ENCODE results near the gene POLG2.
A peak's percentile ranks its signal among the peaks of the same experiment; 100 is the strongest.

POLG2 gene

DNA sequence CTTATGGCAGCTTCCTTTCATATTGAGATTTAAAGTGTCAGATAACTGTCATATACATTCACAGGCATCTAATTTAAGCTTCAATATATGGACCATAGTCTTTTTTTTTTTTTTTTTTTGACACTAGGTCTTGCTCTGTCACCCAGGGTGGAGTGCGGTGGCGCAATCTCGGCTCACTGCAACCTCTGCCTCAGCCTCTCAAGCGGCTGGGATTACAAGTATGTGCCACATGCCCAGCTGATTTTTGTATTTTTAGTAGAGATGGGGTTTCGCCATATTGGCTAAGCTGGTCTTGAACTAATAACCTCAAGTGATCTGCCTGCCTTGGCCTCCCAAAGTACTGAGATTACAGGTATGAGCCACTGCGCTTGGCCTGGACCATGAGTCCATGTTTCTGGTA, 23.5 kb upstream of the POLG2 start:
- Mint-ChIP-seq H3K36me3 (ENCODE audit: insufficient read depth) (peaks cover 78% of the 10 kb centered on the region), H3K4me1 (ENCODE audit: low read depth in 2 of 2) (peaks cover 2 to 6% of the 10 kb centered on the region in 2 donors)

DNA sequence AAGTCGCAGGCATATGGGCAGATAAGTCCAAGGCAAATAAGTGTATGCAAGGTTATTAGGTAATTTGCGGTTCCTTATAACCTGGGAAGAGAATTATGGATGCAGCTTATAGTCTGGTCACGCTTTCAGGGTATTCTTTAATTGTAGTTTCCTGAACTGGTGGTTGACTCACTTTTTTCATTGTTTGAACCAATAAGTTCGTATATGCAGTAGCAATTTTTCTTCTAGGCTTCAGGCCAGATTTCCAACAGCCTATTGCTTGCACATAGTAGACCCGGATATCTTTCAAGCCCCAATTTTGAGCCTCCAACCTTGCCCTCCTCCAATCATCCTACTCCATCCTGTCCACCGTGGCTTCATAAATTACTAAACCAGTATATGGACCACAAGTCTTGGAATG, 22.7 kb upstream of the POLG2 start:
- no peak overlapping the region for H3K4me3 Mint-ChIP-seq
- peaks cover 7 to 11% of the 10 kb centered on the region in 2 donors for H3K4me1 Mint-ChIP-seq (ENCODE audit: low read depth in 2 of 2)
- peaks cover 78% of the 10 kb centered on the region for H3K36me3 Mint-ChIP-seq (ENCODE audit: insufficient read depth)

More for the DNA sequence above, 23.5 kb upstream of the POLG2 start:
- ATAC-seq (replicated peaks) (no peak), DNase-seq (no peak)
- no peak overlapping the region for H3K27ac Mint-ChIP-seq
- no peak overlapping the region for H3K4me3 Mint-ChIP-seq
- H3K9me3 Mint-ChIP-seq = no peaks in the 10 kb centered on the region
- no peaks in the 10 kb centered on the region for H3K27me3 Mint-ChIP-seq

DNA sequence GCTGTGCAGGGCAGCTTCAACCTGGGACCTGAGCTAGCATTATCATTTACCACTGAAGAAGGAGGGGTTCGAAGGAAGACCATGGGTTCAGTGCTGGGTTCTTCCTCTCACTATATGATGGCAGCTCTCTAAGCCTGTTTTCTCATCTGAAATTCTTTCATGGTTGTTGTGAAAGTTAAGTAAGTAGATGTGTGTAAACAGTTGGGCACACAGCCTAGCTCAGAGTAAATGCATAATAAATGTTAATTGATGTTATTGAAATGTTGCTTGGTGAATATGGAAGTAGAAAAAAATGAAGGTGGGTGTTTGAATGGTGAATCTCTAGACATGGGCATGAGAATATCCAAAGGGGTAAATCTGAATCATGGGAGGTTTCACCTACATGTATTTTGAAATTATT, 19.0 kb upstream of the POLG2 start:
- DNase-seq (no peak), ATAC-seq (replicated peaks) (no peak)
- Mint-ChIP-seq H3K9me3 (no peaks in the 10 kb centered on the region), H3K27me3 (no peaks in the 10 kb centered on the region), H3K36me3 (ENCODE audit: insufficient read depth) (peaks cover 76% of the 10 kb centered on the region), H3K4me1 (ENCODE audit: low read depth in 2 of 2) (peaks cover 7 to 18% of the 10 kb centered on the region in 2 donors), H3K4me3 (no peak overlapping the region), H3K27ac (peak overlapping the region in 1 of 2 donors; percentile 15)

More for the DNA sequence above, 22.7 kb upstream of the POLG2 start:
- Mint-ChIP-seq H3K9me3 (no peaks in the 10 kb centered on the region), H3K27me3 (no peaks in the 10 kb centered on the region), H3K27ac (no peak overlapping the region)
- ATAC-seq (replicated peaks) (no peak), DNase-seq (no peak)

DNA sequence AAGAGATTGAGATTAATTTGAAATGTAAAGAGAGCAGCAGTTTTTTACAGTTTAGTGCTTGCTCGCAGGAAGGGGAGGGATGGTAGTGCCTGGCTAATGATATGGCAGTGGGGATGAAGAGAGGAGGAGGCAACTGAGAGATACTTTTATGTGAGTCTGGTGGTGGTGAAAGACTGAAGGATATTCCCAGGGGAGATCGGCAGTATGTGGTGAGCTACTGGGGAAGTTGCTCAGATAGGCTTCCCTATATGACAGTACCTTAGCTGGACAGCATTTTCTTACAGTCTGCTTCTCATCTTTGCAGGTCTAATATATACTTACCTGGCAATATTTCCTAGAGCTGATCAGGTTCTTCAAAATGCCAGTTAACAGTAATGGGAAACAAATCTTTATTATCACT, 18.6 kb upstream of the POLG2 start:
- H3K36me3 Mint-ChIP-seq (ENCODE audit: insufficient read depth) = peaks cover 81% of the 10 kb centered on the region
- H3K9me3 Mint-ChIP-seq = no peaks in the 10 kb centered on the region
- no peak for ATAC-seq (replicated peaks)
- peaks cover 7 to 18% of the 10 kb centered on the region in 2 donors for H3K4me1 Mint-ChIP-seq (ENCODE audit: low read depth in 2 of 2)
- H3K27me3 Mint-ChIP-seq = no peaks in the 10 kb centered on the region
- peak overlapping the region in 1 of 2 donors; percentile 15 for H3K27ac Mint-ChIP-seq
- DNase-seq = no peak
- no peak overlapping the region for H3K4me3 Mint-ChIP-seq

DNA sequence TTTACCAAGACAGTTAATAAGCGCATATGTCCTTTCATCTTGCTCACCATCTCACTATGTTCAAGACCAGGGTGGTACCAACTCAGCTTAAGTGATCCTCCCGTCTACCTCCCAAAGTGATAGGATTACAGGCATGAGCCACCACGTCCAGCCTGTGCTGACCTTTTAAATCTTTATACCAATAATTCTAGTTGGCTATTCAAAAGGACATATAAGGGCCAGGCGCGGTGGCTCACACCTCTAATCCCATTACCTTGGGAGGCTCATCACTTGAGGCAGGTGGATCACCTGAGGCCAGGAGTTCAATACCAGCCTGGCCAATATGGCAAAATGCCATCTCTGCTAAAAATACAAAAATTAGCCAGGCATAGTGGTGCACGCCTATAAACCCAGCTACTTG, 12.3 kb upstream of the POLG2 start:
- Mint-ChIP-seq H3K27me3 (no peaks in the 10 kb centered on the region), H3K4me3 (peak overlapping the region; percentile 25 to 37), H3K27ac (no peak overlapping the region), H3K9me3 (no peaks in the 10 kb centered on the region), H3K4me1 (ENCODE audit: low read depth in 2 of 2) (peaks cover 22 to 35% of the 10 kb centered on the region in 2 donors), H3K36me3 (ENCODE audit: insufficient read depth) (peaks cover 73% of the 10 kb centered on the region)
- DNase-seq (no peak), ATAC-seq (replicated peaks) (no peak)

DNA sequence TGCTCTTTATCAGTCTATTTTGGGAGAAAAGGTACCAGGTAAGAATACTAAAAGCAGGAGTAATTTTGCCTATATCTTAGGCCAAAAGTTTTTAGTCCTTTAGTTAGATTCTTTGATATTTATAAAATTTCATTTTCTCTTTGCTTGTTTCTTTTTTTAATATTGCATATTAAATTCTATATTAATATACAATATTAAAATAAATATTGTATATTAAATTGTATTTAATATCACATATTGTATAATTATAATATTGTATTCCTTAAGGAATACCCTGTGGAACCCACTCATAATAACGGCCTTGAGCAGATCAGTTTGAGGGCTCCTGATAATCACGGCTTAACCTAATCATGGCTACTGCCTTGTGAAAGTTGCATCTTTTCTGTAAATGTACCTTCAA, 11.8 kb upstream of the POLG2 start:
- DNase-seq (no peak), ATAC-seq (replicated peaks) (no peak)
- Mint-ChIP-seq H3K27me3 (no peaks in the 10 kb centered on the region), H3K4me1 (ENCODE audit: low read depth in 2 of 2) (peaks cover 22 to 37% of the 10 kb centered on the region in 2 donors), H3K9me3 (no peaks in the 10 kb centered on the region), H3K36me3 (ENCODE audit: insufficient read depth) (peaks cover 73% of the 10 kb centered on the region), H3K27ac (peak overlapping the region in 1 of 2 donors; percentile 76), H3K4me3 (peak overlapping the region; percentile 25 to 98)

DNA sequence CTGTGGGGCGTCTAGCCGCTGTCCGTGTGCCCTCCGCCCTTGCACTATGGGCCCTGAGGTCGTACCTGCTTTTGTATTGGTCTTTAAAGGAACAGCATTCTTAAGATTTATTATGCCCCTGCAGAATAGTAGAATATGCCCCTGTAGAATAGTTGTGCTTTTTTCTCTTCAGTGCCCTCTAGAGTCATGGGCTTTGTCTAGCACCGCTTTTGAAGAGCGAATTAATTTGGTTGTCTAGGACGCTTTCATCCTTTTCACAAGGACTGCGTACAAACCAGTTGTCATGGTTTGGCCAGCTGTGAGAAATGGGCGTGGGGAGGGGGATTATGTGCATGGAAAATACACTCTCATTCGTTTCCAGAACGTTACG, 10.5 kb upstream of the POLG2 start:
- DNase-seq (peak in 1 of 3 experiments; percentile 32), ATAC-seq (replicated peaks) (peak; percentile 37)
- Mint-ChIP-seq H3K36me3 (ENCODE audit: insufficient read depth) (peaks cover 75% of the 10 kb centered on the region), H3K9me3 (no peaks in the 10 kb centered on the region), H3K27me3 (no peaks in the 10 kb centered on the region), H3K27ac (peak overlapping the region; percentile 99), H3K4me3 (peak overlapping the region; percentile 98 to 99), H3K4me1 (ENCODE audit: low read depth in 2 of 2) (peaks cover 31 to 43% of the 10 kb centered on the region in 2 donors)

DNA sequence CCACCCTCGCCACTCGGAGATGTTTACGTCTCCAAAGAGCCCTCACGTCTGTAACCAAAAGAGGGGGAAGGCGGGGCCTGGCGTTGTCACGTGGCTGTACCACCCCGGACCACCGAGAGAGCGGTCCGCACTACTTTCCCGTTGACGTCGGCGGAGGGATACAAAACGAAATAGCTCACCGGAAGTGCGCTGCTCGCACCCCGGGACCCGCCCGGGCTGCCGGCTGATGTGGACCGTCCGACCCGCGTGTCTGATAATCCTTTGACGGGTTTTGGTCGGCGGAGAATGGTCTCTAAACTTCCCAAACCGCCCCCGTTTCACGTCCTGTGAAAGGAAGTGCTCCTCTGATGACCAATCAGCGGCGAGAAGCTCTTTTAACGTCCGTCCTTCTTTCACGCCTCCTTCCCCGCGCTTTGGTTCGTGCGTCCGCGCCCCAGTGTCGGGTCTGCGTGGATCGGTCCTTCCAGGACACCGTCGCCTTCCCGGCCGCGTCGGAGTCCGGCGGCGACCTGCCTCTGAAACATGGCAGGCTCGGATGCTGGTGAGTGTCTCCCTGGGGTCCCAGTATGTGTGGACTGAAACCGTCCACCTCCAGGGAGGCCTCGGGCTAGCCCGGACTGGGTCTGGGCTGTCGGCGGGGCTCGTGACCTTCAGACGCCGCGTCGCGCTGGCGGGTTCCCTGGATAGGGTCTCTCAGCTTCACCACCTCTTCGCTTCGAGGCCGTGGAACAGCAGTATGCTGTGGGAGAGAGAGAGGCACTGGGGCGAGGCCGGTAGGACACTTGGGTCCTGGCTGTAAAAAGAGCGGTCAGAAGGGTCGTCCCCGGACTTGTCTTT, 9.9 kb upstream of the POLG2 start, which contains the start of gene CEP95:
TSS of gene CEP95 (plus strand) at position 402 of the 837 bp plus-strand sequence. CDS start at position 523, 121 bp downstream.
- peak within 1 kb of the TSS; percentile 99 for H3K27ac Mint-ChIP-seq
- no peaks in the 10 kb centered on the region for H3K9me3 Mint-ChIP-seq
- no peaks in the 10 kb centered on the region for H3K27me3 Mint-ChIP-seq
- DNase-seq (peak; percentile 94 to 96 (median 96)), ATAC-seq (replicated peaks) (peak; percentile 66)
- peaks cover 81% of the 10 kb centered on the region for H3K36me3 Mint-ChIP-seq (ENCODE audit: insufficient read depth)
- H3K4me3 Mint-ChIP-seq = peak within 1 kb of the TSS; percentile 98 to 99
- peaks cover 33 to 49% of the 10 kb centered on the region in 2 donors for H3K4me1 Mint-ChIP-seq (ENCODE audit: low read depth in 2 of 2)

DNA sequence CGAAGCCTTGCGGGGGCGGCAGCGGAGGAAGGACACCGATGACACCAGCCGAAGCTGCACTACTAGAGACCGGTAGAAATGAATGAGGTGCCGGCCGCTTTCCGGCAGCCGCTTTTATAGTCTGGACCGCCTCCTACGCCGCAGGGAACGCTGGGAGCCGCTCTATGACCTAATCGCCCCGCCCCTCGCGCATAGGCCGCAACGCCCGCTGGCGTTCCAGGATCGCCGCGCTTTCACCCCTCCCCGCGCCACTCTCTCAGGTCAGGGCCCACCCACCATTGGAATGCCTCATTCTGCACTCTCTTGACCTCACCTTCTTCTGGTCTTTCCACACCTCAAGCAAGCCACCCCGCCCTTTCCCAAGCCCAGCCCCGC, 9.3 kb upstream of the POLG2 start, which contains the start of gene DDX5:
TSS of gene DDX5 (minus strand) at position 89 of the 375 bp plus-strand sequence. CDS start 170 bp downstream, outside the sequence.
- Mint-ChIP-seq H3K36me3 (ENCODE audit: insufficient read depth) (peaks cover 81% of the 10 kb centered on the region), H3K27ac (peak within 1 kb of the TSS; percentile 99), H3K27me3 (no peaks in the 10 kb centered on the region), H3K4me1 (ENCODE audit: low read depth in 2 of 2) (peaks cover 37 to 55% of the 10 kb centered on the region in 2 donors), H3K9me3 (no peaks in the 10 kb centered on the region), H3K4me3 (peak within 1 kb of the TSS; percentile 98 to 99)
- peak; percentile 95 to 96 (median 96) for DNase-seq
- peak; percentile 62 for ATAC-seq (replicated peaks)

DNA sequence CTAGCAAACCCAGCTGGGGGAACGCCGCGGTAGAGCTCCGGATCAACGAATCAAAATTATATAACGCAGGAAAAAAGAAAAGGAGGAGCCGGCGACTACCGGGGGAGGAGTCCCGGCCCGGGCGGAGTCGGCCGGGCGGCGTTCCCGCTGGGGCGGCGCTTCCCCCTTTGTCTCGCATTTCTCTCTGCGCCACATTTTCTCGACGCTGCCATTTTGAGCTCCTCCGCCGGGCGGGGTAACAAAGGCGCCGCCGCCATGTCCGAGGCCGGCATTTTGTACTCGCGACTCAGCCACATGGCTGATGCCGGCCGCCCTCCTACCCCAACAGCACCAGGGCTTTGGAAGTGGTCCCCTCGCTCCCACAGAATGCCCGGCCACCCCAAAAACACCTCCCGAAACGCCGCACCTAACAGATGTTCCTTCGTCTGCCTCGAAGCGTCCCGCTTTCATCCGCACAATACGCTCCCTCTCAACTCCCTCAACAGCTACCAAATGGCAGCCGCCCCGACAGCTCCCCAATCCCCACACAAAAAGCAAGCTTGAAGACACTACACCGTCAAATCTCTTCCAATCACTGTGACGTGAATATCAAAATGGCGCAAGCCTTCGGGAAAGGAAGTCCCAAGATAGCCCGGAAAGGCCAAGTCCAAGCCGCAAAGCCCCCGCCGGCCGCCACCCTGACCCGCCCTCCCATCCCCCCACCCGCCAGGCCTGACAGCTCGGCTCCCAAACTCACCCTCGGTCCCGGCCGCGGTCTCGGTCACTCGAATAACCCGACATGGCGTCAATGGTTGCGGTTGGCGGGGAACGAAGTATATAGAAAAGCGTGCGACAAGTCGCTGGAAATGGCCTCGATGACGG, 8.7 kb upstream of the POLG2 start:
- Mint-ChIP-seq H3K27me3 (no peaks in the 10 kb centered on the region), H3K36me3 (ENCODE audit: insufficient read depth) (peaks cover 81% of the 10 kb centered on the region), H3K27ac (peak overlapping the region; percentile 99), H3K4me3 (peak overlapping the region; percentile 98 to 99), H3K4me1 (ENCODE audit: low read depth in 2 of 2) (peaks cover 41 to 61% of the 10 kb centered on the region in 2 donors), H3K9me3 (no peaks in the 10 kb centered on the region)
- peak; percentile 33 for ATAC-seq (replicated peaks)
- DNase-seq = peak; percentile 81 to 86 (median 84)

DNA sequence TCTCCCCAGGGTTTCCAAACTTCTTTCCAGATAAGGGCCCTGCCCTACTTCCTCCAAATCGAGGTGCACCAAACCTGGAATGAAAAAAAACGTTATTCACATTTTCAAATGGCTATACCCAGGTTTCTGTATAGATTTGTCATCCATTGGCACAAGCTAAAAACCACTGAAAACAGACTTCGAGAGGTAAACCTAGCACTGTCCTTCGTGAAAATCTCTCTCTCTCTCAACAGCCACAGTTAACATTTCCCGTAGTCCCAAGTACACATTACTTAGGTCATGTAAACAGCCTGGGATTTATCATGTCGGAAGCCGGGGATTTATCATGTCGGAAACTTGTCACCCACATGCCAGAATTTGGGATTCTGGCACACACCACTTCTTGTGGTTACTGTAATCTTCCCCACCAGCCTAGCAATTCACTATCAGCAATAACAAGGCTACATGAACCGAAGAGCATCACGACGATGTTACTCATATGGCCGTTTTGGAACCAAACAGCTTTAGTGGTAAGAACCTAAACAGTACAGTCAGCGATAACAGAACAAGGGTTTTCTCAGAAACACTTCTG, 8.0 kb upstream of the POLG2 start:
- ATAC-seq (replicated peaks) = no peak
- Mint-ChIP-seq H3K4me1 (ENCODE audit: low read depth in 2 of 2) (peaks cover 47 to 64% of the 10 kb centered on the region in 2 donors), H3K4me3 (peak overlapping the region; percentile 98 to 99), H3K27me3 (no peaks in the 10 kb centered on the region), H3K27ac (peak overlapping the region; percentile 99), H3K9me3 (no peaks in the 10 kb centered on the region), H3K36me3 (ENCODE audit: insufficient read depth) (peaks cover 81% of the 10 kb centered on the region)
- no peak for DNase-seq

DNA sequence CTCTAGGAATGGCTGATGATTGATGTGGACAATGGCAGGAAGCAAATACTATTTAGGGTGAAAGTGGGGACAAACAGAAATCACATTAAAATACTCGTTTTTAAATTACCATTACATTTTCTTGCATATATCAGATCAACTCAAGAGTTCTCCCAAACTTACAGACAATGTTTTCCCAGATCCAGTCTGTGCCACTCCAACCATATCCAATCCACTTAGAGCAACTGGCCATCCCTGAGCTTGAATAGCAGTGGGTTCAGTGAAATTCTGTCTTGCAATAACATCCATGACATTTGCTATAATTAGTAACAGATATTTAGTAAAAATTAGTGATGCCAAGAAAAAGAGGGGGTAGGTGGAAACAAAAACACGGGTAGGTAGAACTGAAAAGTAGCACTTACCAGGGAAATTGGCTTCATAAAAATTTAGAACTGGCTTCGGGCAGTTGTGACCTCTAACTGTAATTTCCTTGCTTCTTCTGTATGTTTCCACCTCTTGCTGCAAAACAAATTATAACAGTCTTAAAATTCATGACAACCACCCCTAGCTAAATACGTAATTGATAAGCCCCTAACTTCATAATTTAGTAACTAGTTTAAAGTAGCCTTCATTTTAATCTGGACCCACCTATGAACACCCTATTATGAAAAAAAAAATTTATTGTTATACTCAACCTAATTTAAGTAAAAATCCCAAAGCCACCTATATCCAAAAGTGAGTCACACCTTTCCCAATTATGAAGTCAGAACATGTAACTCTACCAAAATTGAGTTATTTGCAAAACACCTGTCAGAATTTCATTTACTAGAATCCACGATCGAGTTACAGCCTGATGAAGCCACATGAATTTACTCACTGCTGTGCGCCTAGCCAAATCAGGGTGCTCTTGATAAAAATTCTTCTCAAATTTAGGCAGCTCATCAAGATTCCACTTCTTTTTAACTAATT, 7.2 kb upstream of the POLG2 start:
- Mint-ChIP-seq H3K4me3 (peak overlapping the region; percentile 98 to 99), H3K27ac (peak overlapping the region; percentile 99), H3K9me3 (no peaks in the 10 kb centered on the region), H3K4me1 (ENCODE audit: low read depth in 2 of 2) (peaks cover 49 to 66% of the 10 kb centered on the region in 2 donors), H3K27me3 (no peaks in the 10 kb centered on the region), H3K36me3 (ENCODE audit: insufficient read depth) (peaks cover 89% of the 10 kb centered on the region)
- no peak for DNase-seq
- no peak for ATAC-seq (replicated peaks)

Data from effector memory CD8-positive, alpha-beta T cell (primary cell).